HG03439 (cell line): ENCODE results near the gene ZNF592.

Source experiments
- ATAC-seq: cut with Tn5 transposase; IDR thresholded peaks from one replicate; pipeline ENCODE4 v1.9.1; 2021; ENCODE audit warnings: mild to moderate bottlenecking, moderate library complexity; ENCODE audit not compliant: unreplicated experiment

Gene ZNF592

GRCh38 chr15:84804005-84804900 lies 55.9 kb downstream of the ZNF592 start:
- no peak for ATAC-seq

- no peak for ATAC-seq
These were observed 56.8 kb downstream of the ZNF592 start for GRCh38 chr15:84805221-84805620.

GRCh38 chr15:84807228-84807627 lies 58.8 kb downstream of the ZNF592 start:
- ATAC-seq: no peak

GRCh38 chr15:84810073-84810840 lies 61.9 kb downstream of the ZNF592 start:
- ATAC-seq: no peak

- no peak for ATAC-seq
These were observed 62.8 kb downstream of the ZNF592 start for GRCh38 chr15:84811151-84811550.

- no peak for ATAC-seq
These were observed 63.4 kb downstream of the ZNF592 start for GRCh38 chr15:84811828-84812227.

GRCh38 chr15:84812842-84813241 lies 64.5 kb downstream of the ZNF592 start:
- no peak for ATAC-seq

- ATAC-seq: no peak
These were observed 65.0 kb downstream of the ZNF592 start for GRCh38 chr15:84813435-84813834.

GRCh38 chr15:84813931-84814330 lies 65.5 kb downstream of the ZNF592 start:
- ATAC-seq: no peak

GRCh38 chr15:84814916-84815315 lies 66.5 kb downstream of the ZNF592 start:
- no peak for ATAC-seq

- no peak for ATAC-seq
These were observed 68.5 kb downstream of the ZNF592 start, which contains the start of gene ALPK3 for GRCh38 chr15:84816694-84817465. ALPK3 (plus strand) TSS chr15:84817356; CDS start chr15:84817453, 97 bp downstream.

- no peak for ATAC-seq
These were observed 69.2 kb downstream of the ZNF592 start for GRCh38 chr15:84817466-84818081.

GRCh38 chr15:84818261-84819131 lies 70.1 kb downstream of the ZNF592 start:
- no peak for ATAC-seq

GRCh38 chr15:84819291-84819768 lies 70.9 kb downstream of the ZNF592 start:
- ATAC-seq: no peak

- ATAC-seq: no peak
These were observed 71.4 kb downstream of the ZNF592 start for GRCh38 chr15:84819791-84820190.

- no peak for ATAC-seq
These were observed 73.2 kb downstream of the ZNF592 start for GRCh38 chr15:84821501-84822021.

- ATAC-seq: no peak
These were observed 74.4 kb downstream of the ZNF592 start for GRCh38 chr15:84822653-84823281.

- ATAC-seq: no peak
These were observed 75.0 kb downstream of the ZNF592 start for GRCh38 chr15:84823282-84823878.
